Activated gamma-delta T cell (primary cell): ENCODE data around the gene TMEM207.
"Not testable (repeated sequence)": the region's sequence is repeated elsewhere in the genome, so short reads cannot be mapped to it uniquely, and the experiment has no call there.

Experiments
- DNase-seq: peaks from one replicate; lab custom pipeline; 2025; lab: John Stamatoyannopoulos, UW
- total RNA-seq, 2 donors: gene quantifications; one replicate each; lab custom pipeline; 2026; lab: John Stamatoyannopoulos, UW

The TMEM207 gene
- total RNA-seq: 0 reads per million in 2 donors

DNA sequence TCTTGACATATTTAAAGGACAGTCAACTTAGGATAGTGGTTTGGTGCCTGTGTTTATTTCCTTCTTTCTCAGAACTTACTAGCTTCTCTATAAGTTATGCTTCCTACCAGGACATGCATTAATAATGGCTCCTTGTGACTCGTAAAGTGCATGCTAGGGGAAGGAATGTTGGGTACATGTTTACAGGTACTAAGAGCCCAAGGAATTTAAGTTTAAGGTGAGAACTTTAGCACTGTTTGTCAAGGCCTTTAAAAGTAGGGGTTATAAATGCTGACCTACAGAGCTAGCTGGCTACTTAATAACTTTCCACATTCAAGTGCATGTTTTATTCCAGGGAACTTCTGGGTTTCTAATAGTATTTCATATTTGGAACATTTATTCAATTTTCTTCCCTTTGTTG is at the start of gene TMEM207:
Gene TMEM207 (minus strand): TSS at position 101 of the 400 bp plus-strand sequence. CDS start 92 bp downstream, at position 9.
- DNase-seq: no peak

DNA sequence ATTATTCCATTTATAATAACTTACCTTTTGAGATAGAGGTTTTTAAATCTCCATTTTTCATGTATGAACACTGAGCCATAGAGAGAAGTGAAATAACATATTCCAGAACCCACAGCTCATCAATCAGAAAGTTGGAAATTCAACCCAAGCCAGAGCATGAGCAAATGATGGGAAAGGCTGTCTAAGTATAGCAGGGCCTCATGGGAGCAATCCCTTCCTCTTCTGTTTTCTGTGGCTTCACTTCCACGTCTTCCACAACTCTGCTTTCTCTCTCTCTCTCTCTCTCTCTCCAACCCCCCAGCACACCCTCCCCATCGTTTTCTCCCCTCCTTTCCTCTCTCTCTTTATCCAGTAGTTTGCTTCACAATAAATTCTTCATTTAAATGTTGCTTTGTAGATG is 49.4 kb upstream of the TMEM207 start:
- no peak for DNase-seq

DNA sequence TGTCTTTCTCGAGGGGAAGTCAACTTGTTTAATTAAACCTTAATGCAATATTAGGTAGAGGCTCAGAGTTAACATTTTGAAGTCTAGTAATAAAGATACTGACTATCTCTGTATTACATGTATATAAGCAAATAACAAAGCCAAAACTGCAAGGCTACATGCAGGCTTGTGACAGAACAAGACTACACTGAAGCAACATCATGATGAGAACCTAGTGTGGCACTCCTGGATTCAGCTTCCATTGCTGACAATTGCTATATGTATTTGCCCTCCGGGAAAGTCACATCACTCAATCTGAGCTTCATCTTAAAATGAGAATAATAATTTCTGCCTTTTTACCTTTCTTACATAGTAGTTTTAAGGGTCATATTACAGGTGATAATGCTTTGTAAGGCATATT is 48.6 kb upstream of the TMEM207 start:
- DNase-seq: no peak

DNA sequence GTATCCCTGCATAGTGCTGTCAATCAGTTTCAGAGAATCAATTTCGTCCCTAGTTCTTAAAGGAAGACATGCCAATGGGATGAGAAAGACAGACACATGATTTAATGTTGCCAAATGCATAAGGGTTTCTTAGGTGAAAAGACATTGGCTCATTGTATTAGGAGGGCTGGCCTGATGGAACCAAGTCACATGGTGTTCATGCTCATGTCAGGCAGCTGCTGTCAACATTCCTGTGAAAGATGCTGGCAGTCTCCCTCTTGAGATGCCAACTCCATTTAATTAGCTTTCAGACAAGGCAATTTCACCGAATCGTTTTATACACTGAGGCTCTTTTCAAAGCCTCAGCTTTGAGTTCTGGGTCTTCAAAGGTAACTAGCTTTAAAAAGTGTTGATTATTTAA is 48.1 kb upstream of the TMEM207 start:
- DNase-seq: no peak

DNA sequence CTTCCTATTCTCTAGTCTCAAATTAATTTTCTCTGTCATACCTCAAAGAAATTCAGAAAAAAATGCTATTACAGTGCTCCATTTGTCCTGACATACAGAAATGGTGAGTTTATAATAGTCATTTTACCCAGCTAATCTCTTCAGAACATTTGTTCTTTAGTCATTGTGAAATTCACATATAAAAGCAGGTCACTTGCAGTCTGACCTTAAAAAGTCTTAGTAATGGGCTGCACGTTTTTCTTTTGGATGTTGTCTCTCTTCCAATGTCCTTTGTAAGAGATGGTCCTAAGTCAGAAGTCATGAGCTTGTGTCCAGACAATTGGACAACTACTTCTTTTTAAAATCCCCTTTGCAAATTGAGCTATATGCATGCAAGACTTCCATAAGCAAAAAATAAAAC is 47.2 kb upstream of the TMEM207 start:
- no peak for DNase-seq

DNA sequence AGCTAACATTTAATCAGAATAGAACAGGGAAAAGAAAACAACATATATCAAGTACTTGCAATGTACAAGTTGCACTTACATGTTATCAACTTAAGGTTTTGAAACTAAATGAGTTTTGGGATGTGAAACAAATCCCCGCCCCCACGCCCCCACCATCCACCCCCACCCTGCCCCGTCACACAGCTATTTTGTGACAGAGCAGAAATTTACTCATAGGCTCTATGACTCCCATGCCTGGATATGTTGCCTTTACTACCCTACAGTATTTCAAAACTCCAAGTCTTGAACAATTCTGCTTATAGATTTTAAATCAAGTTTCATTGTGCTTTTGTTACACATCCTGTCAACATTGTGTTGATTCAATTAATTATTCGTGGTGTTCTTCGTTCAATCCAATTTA is 46.1 kb upstream of the TMEM207 start:
- DNase-seq: no peak

DNA sequence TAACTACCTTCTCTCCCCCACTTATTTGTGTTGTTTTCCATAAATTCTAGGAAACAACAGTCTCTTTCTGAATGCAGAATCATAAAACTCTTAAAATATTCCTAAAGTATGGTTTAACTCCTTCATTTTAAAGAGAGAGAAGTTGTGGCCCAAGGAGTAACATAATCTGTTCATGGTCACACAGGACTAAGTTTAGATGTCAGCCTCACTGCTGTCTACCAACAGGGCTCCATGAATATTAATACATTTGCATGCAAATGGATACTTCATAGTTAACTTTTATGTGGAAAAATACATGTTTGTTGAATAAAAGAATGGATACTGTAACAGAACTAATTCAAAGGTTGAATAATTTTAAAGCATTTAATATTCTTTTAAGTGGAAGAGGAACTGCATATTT is 45.7 kb upstream of the TMEM207 start:
- DNase-seq: no peak

DNA sequence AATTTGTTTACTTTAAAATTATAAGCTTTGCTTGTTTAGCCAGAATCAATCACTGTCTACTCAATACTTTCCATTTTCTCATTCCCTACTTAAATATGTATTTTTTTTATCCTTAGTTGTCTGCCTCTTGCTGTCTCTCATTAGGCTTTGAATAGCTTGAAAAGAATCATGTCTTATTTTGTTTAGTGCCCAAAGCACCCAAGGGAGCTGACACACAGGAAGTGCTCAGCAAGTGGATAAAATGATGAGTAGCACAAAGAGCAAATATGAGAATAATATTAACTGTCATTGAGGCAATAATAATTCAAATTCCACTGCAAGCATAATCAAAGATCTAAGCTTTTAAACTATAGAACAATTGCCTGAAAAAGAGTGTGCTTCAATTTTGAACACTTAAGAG is 45.2 kb upstream of the TMEM207 start:
- no peak for DNase-seq

DNA sequence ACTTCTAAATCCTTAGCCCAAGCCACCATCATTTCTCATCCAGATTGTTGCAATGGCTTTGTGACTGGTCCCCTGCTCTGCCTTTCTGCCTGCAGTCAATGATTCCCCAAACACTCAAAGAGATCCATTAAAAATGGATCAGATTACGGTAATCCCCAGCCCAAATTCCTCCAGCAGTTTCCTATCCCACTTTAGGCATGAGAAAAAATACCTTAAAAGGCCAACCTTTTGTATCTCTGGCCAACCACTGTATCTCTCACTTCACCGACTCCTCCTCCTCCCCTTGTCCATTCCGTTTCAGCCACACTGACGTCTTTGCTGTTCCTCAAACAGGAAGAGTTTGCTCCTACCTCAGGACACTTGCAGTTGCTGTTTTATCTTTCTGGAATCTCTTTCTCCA is 43.3 kb upstream of the TMEM207 start:
- DNase-seq: no peak

DNA sequence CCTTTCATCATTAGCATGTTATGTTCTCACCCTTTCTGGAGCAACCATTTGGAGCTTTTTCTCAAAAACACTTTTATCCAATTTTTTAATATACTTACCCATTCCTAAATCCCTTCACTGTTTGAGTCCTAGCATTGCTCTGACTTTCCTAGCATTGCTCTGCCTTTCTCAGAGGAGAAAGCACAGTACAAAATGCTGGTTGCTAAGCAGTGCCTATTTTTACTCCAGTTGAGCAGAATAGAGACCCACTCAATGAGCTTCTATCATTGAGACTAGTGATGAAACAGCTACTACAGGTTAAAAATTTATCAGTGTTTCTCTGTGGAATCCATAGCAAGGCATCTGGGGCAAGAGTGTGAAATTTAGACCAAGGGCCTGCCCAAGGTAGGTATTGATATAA is 42.4 kb upstream of the TMEM207 start:
- no peak for DNase-seq

DNA sequence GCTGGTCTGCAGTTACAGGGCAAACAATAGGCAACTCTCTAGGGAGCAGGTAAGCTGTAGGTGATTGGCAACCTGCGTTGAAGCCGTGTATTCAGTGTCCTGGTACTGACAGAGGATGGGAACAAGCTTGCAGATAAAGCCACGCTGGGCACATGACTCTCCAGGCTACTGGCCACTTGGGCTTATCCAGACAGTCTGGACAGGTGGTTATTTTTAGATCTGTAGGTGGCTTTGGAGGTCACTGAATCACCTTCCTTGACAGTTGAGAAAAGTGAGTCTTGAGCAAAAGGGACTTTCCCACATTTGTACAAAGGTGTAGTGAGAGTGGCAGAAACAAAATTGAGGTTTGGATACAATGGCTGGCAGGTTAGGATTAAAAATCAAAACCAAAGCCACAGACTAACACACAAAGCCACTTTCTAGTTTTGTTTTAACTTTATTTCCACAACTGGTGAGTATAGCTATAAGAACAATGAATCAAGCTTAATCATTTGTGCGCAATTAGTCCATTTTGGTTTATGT is 41.9 kb upstream of the TMEM207 start:
- DNase-seq: no peak

DNA sequence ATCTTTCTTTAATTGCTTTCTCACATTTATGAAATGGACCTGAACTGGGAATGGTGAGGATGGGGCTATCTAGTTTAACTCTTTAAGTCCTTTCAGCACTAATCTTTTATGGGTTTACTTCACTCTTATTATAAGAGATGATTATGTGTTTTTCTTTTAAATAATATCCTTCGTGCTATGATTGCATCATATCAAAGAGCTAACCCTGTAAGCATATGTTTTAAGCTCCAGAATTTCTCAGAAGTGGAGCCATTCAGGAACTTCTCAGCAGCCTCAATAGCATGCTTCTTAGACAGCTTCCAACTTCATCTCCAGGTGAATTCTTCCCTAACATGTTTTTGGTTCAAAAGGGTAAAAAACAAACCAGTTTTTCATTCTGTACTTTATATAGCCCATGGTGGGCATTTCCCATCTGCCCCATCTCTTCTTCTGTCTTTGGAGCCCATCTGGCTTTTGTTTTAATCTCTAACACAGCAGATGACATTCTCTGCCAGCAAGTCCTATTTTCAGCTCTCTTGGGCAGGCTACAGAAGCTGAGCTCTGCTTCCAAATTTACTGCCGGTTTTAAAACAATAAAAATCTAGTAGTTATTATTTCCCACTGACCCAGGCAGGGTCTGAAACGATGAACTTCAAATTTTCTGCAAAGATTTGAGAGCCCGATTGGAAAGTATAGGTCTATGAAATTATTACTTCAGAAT is 37.4 kb upstream of the TMEM207 start:
- DNase-seq: no peak

DNA sequence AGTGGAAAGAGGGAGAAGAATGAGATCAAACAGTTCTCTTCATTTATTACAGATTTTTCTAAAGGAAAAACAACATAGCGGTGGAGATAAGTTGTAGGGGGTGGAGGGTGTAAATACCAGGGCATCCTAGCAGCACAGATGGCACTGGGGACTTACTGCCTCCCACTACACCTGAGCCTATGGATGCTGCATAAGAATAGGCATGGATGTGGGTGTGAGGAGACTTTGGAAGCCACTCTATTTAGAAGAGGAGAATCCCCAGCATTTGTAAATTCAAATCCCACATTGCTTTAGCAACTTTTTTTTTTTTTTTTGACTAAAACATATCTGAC is 36.8 kb upstream of the TMEM207 start:
- no peak for DNase-seq

DNA sequence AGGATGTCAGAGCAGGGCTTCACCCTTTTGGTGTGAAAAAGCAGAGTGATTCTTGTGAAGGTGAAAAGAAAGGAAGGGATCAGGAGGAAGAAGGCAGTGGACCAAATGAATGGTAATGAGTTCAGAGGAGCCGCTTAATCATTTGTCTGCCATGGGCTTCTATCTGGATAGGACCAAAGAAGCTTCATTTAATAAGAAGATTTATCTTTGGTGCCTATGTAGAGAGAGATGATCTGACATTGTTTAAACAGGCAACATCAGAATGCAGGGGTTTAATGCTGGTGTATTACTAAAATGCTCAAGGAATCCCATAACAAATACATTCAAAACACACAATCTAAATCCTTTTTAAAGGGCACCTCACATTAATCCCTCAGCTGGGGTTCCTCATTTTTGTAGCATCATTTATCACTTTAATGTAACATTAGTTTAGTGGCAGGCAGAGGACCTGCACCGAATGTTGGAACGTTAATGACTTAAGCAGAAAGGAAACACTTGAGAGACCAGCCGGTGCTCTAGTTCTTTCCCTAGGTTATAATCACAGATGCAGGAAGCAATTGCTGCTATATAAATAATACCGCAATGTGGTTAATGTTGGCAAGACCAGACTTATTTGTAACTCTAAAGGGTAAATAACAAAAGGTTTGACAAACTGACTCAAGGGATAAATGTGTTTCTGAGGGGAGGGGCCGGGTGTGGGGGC is 36.3 kb upstream of the TMEM207 start:
- no peak for DNase-seq

DNA sequence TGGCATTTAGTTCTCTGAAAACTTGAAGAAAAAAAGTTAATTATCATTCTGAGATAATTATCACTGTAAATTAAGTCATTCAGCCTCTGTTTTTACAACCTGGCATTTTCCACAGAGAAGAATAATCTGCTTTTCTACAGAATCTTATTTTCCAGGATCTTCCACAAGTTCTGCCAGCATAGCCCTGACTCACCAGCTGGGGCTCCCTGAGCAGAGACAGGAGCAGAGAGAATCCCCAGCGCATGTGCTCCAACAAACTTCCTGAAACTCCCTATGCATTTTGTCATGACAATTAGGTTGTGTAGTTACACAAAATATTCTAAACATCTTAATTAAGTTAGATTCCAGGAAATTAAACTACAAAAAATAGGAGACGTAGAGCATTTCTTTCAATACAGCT is 32.1 kb upstream of the TMEM207 start:
- DNase-seq: no peak

DNA sequence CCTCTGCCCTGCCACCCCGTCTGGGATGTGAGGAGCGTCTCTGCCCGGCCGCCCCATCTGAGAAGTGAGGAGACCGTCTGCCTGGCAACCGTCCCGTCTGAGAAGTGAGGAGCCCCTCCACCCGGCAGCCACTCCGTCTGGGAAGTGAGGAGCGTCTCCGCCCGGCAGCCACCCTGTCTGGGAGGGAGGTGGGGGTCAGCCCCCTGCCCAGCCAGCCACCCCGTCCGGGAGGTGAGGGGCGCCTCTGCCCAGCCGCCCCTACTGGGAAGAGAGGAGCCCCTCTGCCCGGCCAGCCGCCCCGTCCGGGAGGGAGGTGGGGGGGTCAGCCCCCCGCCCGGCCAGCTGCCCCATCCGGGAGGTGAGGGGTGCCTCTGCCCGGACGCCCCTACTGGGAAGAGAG is 23.6 kb upstream of the TMEM207 start:
- not testable (repeated sequence) for DNase-seq

DNA sequence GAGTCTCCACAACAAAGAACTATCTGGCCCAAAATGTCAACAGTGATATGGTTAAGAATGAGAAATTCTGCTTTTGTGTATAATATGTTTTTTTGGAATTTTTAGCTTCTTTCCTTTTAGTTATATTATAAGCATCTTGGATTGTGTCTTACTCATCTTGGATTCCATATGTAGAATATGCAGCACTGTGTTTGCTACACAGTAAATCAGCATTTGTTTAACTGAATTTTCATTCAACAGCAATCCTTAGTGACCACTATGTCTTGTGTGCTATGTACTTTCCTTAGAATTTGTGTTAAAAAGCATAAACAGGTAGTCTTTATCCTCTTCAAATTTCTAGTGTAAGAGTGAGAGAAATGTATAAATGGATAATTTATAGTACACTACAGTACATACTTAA is 18.2 kb upstream of the TMEM207 start:
- no peak for DNase-seq

DNA sequence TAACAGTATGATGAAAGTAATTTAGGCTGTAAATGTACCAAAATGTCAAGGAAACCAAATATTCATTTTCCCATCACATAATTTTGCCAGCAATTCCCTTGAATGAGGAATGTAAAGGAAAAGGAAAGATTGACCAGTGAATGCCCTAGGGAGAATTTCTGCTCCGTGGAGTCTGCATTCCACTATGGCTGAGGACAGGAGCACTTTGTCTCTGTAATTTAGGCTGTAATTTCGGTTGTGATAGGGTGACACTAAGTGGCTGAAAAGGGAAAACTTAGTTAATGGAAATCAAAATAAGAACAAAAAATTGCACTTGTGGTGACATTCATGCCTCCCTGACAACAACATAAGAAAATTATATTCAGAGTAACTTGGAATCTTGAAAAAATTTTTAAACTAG is 8.3 kb upstream of the TMEM207 start:
- no peak for DNase-seq

DNA sequence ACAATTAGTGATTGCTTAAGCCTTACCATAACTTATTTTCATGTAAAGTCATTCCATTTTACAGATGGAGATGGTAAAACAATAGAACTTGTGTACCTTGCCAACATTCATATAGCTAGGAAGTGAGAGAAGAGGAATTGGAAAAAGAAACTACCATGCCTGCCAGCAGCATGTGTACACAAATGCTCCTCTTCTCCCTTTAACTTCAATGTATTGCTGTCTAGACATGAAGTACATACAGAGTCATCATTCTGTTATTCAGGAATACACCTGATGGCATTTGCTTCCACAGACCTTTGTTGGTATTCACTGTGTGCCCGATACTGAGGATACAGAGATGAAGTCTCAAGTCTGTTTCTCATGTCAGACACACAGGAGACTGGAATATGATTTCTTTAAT is 7.1 kb upstream of the TMEM207 start:
- no peak for DNase-seq

DNA sequence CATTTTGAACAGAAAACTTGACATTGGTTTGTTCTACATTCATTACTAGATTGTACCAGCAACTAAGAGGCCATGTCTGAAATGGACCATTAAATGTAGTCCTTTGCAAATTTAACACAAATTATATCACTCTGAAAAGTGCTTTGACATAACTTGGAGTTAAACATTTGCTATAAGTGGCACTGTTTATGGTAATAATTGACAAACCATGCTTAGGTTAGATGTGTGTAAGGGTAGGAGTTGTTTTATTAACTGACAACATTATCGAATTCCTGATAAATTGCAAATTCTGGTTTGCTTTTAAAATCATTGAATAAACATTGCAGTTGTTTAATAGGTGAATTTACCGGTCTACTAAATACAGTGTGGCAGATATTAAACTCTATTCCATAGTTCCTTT is 6.1 kb upstream of the TMEM207 start:
- DNase-seq: no peak

DNA sequence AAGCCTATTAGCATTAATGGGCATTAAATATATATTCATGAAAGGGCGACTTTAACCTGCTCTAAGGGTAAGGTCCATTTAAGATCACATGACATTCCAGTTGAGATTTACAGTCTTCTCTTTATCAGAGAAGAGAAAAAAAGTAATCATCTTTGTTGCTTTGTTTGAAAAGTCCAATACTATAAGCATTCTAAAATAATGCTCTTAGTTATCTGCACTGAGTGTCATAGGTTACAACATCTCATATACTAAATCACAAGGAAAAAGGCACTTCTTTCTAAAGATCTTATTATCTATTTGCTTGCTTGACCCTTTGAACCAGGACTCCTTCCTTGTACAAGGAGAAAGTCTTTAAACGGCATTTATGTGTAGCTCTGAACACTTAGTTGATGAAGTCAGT is 1.4 kb downstream of the TMEM207 start:
- DNase-seq: no peak

DNA sequence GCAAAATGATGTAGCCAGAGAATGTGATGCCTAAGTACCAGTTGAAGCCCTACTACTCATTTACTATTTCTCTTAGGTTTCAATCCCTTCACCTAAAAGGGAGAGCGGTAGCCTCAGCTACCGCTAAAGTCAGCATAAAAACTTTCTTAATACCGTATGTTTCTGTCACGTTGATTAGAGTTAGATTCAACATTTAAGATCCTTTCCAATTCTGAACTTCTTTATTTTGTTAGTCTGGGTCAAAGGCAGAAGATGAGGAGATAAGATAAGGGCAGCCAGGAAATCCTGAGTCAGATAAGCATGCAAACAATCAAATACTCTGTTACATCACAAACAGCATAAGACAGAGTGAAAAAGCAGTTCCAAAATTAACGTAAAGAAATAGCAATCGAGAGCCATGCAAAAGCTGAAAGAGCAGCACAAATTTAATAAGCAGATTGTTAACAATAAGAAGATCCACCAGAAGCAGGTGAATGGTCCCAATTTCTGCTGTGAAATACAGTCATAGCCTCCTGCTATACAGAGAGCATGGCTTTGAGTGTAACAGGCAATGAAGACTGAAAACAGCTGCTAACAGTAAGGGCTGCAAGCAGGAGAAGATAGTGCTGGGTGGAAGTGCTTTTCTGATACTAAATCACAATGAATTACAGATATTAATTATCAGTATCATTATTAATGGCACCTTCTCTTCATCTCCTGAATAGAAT is 3.0 kb downstream of the TMEM207 start:
- no peak for DNase-seq

DNA sequence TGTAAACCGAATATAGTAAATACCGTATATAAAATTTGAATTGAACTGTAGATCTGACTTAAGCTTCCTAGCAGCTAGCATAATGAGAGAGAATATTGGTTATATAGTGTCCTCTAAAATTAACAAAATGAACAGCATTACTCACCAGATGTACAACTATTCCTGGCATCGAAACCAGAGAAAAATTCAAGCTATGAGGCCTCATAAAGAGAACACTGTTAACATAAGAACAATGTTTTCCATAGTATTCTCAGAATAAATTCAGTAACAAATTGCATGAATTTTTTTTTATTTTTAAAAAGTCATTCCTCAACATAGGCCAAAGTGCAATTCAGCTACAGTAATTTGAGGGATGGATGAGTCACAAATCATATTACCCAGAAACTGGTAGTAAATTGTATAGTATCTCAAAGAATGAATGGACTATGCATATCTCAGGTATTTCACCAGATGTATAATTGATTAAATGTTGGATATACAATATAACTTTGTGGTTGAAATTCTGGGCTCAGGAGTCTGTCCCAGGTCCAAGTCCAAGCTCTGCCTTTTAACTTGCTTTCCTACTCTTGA is 5.0 kb downstream of the TMEM207 start:
- no peak for DNase-seq
